Measurements from ENCODE around the gene ALDH2. TPM values are rescaled to one million over a fixed set of nuclear protein-coding genes. Genes with fewer than 3 reads are reported as not detected.
"Not testable (repeated sequence)": the region's sequence is repeated elsewhere in the genome, so short reads cannot be mapped to it uniquely, and the experiment has no call there.

ALDH2 gene
- total RNA-seq (1 to 10 TPM; 1.2 to 1.4 TPM), polyA plus RNA-seq (0.45 TPM)

DNA sequence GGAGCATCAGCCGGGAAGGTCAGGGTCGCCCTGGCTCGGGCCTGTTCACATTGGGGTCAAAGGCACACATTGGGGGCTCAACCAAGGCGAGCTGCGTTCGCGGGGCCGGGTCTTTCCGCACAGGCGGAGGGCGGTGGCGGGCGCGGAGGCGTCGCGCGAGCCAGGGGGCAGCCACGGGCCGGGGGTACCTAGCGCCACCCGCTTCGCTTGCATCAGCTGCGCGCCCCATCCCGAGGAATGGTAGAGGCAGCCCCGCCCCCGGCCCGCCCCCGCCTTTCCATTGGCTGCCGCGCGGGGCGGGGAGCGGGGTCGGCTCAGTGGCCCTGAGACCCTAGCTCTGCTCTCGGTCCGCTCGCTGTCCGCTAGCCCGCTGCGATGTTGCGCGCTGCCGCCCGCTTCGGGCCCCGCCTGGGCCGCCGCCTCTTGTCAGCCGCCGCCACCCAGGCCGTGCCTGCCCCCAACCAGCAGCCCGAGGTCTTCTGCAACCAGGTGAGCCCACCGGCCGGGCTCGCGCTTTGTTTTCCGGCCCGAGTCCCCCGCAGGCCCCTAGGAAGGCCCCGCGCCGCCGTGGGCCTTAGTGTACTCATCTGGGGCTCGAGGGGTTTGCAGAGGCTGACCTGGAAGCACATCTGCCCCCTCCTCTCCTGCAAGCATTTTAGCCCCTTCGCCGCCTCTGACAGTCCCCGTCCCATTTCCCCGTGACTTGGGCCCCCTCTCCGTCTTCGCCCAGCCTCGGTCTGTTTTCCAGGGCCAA, at the start of gene ALDH2:
ALDH2 (plus strand) TSS at position 326 of the 754 bp plus-strand sequence; CDS start at position 376, 50 bp downstream.
- peak in 3 of 5 donors; percentile 3 to 23 (median 4) for DNase-seq
- no peaks in the 10 kb centered on the region for H3K9me3 ChIP-seq (ENCODE audit: low read length)
- Mint-ChIP-seq H3K9me3 (peaks cover 0 to 3% (median 0%) of the 10 kb centered on the region in 5 donors), H3K27me3 (peaks cover 29 to 68% of the 10 kb centered on the region in 2 donors), H3K27ac (peak within 1 kb of the TSS in 3 of 8 donors; percentile 48 to 93 (median 69)), H3K4me1 (peaks cover 10 to 17% (median 14%) of the 10 kb centered on the region in 3 donors), H3K4me3 (peak within 1 kb of the TSS; percentile 48 to 80 (median 78)), H3K36me3 (peaks cover 0 to 4% (median 1%) of the 10 kb centered on the region in 3 donors)
- H3K27ac ChIP-seq (ENCODE audit: low read depth, low read length): peak within 1 kb of the TSS; percentile 16
- POLR2A ChIA-PET: no interaction called here
- no peaks in the 10 kb centered on the region for H3K36me3 ChIP-seq (ENCODE audit: insufficient read depth, low read length)
- peaks cover 9% of the 10 kb centered on the region for H3K27me3 ChIP-seq (ENCODE audit: insufficient read depth, low read length, poor library complexity, severe bottlenecking)
- H3K4me3 ChIP-seq (ENCODE audit: low read length): peak within 1 kb of the TSS; percentile 51
- CTCF ChIA-PET: interaction anchor here (0.9 to 1.0 kb wide), 2 partner anchors 13 to 46 kb away, joined by 3 to 4 read pairs; no protein-coding TSS in a partner anchor
- peaks cover 4% of the 10 kb centered on the region for H3K4me1 ChIP-seq (ENCODE audit: insufficient read depth, low read length)

DNA sequence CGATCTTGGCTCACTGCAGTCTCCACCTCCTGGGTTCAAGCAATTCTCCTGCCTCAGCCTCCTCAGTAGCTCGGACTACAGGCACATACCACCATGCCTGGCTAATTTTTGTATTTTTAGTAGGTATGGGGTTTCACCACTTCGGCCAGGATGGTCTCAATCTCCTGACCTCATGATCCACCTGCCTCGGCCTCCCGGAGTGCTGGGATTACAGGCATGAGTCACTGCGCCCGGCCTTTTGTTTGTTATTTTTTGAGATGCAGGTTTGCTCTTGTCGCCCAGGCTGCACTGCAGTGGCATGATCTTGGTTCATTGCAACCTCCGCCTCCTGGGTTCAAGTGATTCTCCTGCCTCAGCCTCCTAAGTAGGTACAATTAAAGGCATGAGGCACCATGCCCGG, 47.4 kb upstream of the ALDH2 start:
- H3K4me3 ChIP-seq (ENCODE audit: low read length); H3K27me3 ChIP-seq (ENCODE audit: insufficient read depth, low read length, poor library complexity, severe bottlenecking); H3K4me1 Mint-ChIP-seq; H3K4me3 Mint-ChIP-seq; H3K4me1 ChIP-seq (ENCODE audit: insufficient read depth, low read length); H3K9me3 ChIP-seq (ENCODE audit: low read length); POLR2A ChIA-PET; H3K9me3 Mint-ChIP-seq; H3K27ac ChIP-seq (ENCODE audit: low read depth, low read length); H3K27ac Mint-ChIP-seq; H3K27me3 Mint-ChIP-seq; DNase-seq; CTCF ChIA-PET: not testable (repeated sequence)
- H3K36me3 Mint-ChIP-seq: peaks cover 0 to 54% (median 15%) of the 10 kb centered on the region in 3 donors
- peaks cover 17% of the 10 kb centered on the region for H3K36me3 ChIP-seq (ENCODE audit: insufficient read depth, low read length)

DNA sequence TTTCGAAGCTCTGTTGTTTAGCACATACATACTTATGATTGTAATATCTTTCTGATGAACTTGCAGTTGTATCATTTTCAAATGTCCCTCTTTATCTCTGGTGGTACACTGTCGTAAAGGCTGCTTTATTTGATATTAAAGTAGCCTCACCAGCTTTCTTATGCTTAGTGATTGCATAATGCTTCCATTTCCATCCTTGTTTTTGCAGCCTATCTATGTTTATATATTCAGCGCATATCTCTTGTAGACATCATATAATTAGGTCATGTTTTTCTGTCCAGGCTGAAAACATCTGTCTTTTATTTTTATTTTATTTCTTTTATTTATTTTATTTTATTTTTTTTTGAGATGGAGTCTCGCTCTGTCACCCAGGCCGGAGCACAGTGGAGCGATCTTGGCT, 46.3 kb upstream of the ALDH2 start:
- no peak overlapping the region for H3K4me3 Mint-ChIP-seq
- H3K27ac Mint-ChIP-seq: peak overlapping the region in 1 of 8 donors; percentile 43
- Histone ChIP-seq H3K36me3 (ENCODE audit: insufficient read depth, low read length) (peaks cover 16% of the 10 kb centered on the region), H3K27ac (ENCODE audit: low read depth, low read length) (no peak overlapping the region), H3K27me3 (ENCODE audit: insufficient read depth, low read length, poor library complexity, severe bottlenecking) (no peaks in the 10 kb centered on the region), H3K4me1 (ENCODE audit: insufficient read depth, low read length) (no peaks in the 10 kb centered on the region), H3K4me3 (ENCODE audit: low read length) (no peak overlapping the region), H3K9me3 (ENCODE audit: low read length) (no peaks in the 10 kb centered on the region)
- H3K36me3 Mint-ChIP-seq: peaks cover 0 to 56% (median 13%) of the 10 kb centered on the region in 3 donors
- DNase-seq: no peak
- H3K27me3 Mint-ChIP-seq: no peaks in the 10 kb centered on the region
- CTCF ChIA-PET: no interaction called here
- no peaks in the 10 kb centered on the region for H3K9me3 Mint-ChIP-seq
- POLR2A ChIA-PET: no interaction called here
- no peaks in the 10 kb centered on the region for H3K4me1 Mint-ChIP-seq

DNA sequence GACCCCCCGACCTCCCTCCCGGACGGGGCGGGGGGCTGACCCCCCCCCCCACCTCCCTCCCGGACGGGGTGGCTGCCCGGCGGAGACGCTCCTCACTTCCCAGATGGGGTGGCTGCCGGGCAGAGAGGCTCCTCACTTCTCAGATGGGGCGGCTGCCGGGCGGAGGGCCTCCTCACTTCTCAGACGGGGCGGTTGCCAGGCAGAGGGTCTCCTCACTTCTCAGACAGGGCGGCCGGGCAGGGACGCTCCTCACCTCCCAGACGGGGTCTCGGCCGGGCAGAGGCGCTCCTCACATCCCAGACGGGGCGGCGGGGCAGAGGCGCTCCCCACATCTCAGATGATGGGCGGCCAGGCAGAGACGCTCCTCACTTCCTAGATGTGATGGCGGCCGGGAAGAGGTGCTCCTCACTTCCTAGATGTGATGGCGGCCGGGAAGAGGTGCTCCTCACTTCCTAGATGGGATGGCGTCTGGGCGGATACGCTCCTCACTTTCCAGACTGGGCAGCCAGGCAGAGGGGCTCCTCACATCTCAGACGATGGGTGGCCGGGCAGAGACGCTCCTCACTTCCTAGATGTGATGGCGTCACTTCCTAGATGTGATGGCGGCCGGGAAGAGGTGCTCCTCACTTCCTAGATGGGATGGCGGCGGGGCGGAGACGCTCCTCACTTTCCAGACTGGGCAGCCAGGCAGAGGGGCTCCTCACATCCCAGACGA, 42.9 kb upstream of the ALDH2 start:
- H3K9me3 ChIP-seq (ENCODE audit: low read length); H3K4me1 ChIP-seq (ENCODE audit: insufficient read depth, low read length); POLR2A ChIA-PET; H3K4me3 ChIP-seq (ENCODE audit: low read length); H3K27me3 ChIP-seq (ENCODE audit: insufficient read depth, low read length, poor library complexity, severe bottlenecking); H3K9me3 Mint-ChIP-seq; CTCF ChIA-PET; H3K27ac ChIP-seq (ENCODE audit: low read depth, low read length); H3K4me3 Mint-ChIP-seq; DNase-seq; H3K4me1 Mint-ChIP-seq; H3K27me3 Mint-ChIP-seq: not testable (repeated sequence)
- Mint-ChIP-seq H3K27ac (peak overlapping the region in 1 of 8 donors; percentile 54), H3K36me3 (peaks cover under 1 to 50% (median 15%) of the 10 kb centered on the region in 3 donors)
- peaks cover 12% of the 10 kb centered on the region for H3K36me3 ChIP-seq (ENCODE audit: insufficient read depth, low read length)

DNA sequence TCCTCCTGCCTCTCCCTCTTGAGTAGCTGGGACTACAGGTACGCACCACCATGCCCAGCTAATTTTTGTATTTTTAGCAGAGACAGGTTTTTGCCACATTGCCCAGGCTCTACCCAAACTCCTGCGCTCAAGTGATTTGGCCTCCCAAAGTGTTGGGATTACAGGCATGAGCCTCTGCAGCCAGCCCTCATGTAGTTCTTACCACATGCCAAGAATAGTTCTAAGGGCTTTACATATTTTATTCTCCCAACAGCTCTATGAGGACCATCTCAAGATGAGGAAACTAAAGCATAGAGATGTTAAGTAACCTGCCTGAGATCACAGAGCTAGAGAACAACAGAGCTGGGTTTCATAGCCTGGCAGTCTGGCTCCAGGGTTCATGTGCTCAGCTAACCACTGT, 37.9 kb upstream of the ALDH2 start:
- Mint-ChIP-seq H3K4me3 (no peak overlapping the region), H3K27me3 (no peaks in the 10 kb centered on the region), H3K9me3 (no peaks in the 10 kb centered on the region), H3K36me3 (peaks cover 3 to 71% (median 21%) of the 10 kb centered on the region in 3 donors), H3K4me1 (no peaks in the 10 kb centered on the region), H3K27ac (no peak overlapping the region)
- no peak overlapping the region for H3K27ac ChIP-seq (ENCODE audit: low read depth, low read length)
- DNase-seq: no peak
- ChIA-PET CTCF (no interaction called here), POLR2A (no interaction called here)
- H3K36me3 ChIP-seq (ENCODE audit: insufficient read depth, low read length): peaks cover 8% of the 10 kb centered on the region
- no peaks in the 10 kb centered on the region for H3K27me3 ChIP-seq (ENCODE audit: insufficient read depth, low read length, poor library complexity, severe bottlenecking)
- no peak overlapping the region for H3K4me3 ChIP-seq (ENCODE audit: low read length)
- no peaks in the 10 kb centered on the region for H3K4me1 ChIP-seq (ENCODE audit: insufficient read depth, low read length)
- H3K9me3 ChIP-seq (ENCODE audit: low read length): no peaks in the 10 kb centered on the region

DNA sequence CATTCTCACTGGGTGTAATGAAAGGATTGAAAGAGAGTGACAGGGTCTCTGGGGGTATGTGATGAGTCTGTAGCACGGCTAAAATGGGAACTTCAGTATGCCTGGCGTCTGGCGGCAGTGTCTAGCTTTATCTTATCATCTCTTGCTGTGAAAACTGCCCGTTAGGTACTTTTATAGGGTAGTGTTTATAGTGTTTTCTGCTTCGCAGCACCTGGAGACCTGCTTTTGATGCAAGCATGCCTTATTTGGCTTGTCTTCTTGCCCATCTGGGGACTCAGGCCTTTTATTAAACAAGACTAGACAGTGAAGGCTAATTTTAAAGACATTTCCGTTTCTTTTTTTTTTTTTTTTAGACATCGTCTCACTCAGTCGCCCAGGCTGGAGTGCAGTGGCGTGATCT, 36.3 kb upstream of the ALDH2 start:
- peaks cover 4% of the 10 kb centered on the region for H3K36me3 ChIP-seq (ENCODE audit: insufficient read depth, low read length)
- no peaks in the 10 kb centered on the region for H3K4me1 Mint-ChIP-seq
- ChIA-PET POLR2A (no interaction called here), CTCF (no interaction called here)
- H3K9me3 ChIP-seq (ENCODE audit: low read length): no peaks in the 10 kb centered on the region
- H3K4me3 Mint-ChIP-seq: no peak overlapping the region
- peaks cover 3 to 71% (median 24%) of the 10 kb centered on the region in 3 donors for H3K36me3 Mint-ChIP-seq
- H3K27me3 Mint-ChIP-seq: no peaks in the 10 kb centered on the region
- H3K27ac ChIP-seq (ENCODE audit: low read depth, low read length): no peak overlapping the region
- no peak overlapping the region for H3K4me3 ChIP-seq (ENCODE audit: low read length)
- H3K9me3 Mint-ChIP-seq: no peaks in the 10 kb centered on the region
- no peaks in the 10 kb centered on the region for H3K4me1 ChIP-seq (ENCODE audit: insufficient read depth, low read length)
- no peak for DNase-seq
- no peak overlapping the region for H3K27ac Mint-ChIP-seq
- no peaks in the 10 kb centered on the region for H3K27me3 ChIP-seq (ENCODE audit: insufficient read depth, low read length, poor library complexity, severe bottlenecking)

DNA sequence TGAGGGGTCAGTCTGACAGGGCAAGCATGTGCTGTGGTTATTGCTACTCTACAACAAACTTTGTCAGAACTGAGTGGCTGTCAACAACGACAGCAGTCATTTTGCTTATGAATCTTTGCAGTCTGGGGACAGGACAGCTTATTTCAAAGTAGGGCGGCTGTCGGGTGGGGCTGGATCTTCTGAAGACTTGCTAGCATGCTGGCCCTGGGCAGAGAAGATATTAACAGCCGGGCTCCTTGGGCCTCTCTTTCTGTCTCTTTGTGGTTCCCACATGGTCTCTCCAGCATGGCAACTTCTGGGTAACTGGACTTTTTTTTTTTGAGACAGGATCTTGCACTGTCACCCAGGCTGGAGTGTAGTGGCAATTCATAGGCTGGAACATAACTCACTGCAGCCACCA, 33.9 kb upstream of the ALDH2 start:
- no peaks in the 10 kb centered on the region for H3K4me1 ChIP-seq (ENCODE audit: insufficient read depth, low read length)
- H3K9me3 Mint-ChIP-seq: no peaks in the 10 kb centered on the region
- peaks cover 4% of the 10 kb centered on the region for H3K36me3 ChIP-seq (ENCODE audit: insufficient read depth, low read length)
- no peak overlapping the region for H3K27ac ChIP-seq (ENCODE audit: low read depth, low read length)
- H3K4me3 Mint-ChIP-seq: no peak overlapping the region
- H3K4me1 Mint-ChIP-seq: no peaks in the 10 kb centered on the region
- H3K4me3 ChIP-seq (ENCODE audit: low read length): no peak overlapping the region
- ChIA-PET POLR2A (no interaction called here), CTCF (no interaction called here)
- no peaks in the 10 kb centered on the region for H3K9me3 ChIP-seq (ENCODE audit: low read length)
- H3K27me3 Mint-ChIP-seq: no peaks in the 10 kb centered on the region
- no peak for DNase-seq
- no peaks in the 10 kb centered on the region for H3K27me3 ChIP-seq (ENCODE audit: insufficient read depth, low read length, poor library complexity, severe bottlenecking)
- peaks cover 7 to 74% (median 26%) of the 10 kb centered on the region in 3 donors for H3K36me3 Mint-ChIP-seq
- no peak overlapping the region for H3K27ac Mint-ChIP-seq

DNA sequence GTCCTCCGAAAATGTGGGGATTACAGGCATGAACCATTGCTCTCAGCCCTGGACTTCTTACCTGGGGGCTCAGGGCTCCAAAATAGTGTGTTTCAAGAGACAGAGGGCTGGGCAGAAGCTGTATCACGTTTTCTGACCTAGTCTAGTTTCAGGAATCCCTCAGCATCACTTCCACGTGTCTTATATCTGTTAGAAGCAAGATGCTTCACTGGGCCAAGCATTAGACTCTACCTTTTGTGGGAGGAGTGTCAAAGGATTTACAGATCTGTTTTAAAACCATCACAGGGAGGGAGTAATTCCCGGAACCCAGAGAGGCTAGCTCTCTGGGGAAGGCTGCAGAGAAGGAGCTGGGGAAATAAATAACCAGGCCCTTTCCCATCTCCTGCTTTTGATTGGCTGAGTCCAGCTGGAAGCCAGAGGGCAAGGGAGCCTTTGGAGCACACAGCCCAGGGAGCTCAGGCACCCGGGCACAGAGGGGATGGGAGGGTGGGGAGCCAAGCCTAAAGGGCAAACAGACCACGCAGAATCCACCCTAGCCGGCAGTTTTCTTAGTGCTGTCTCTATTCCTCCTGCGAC, 33.3 kb upstream of the ALDH2 start:
- Mint-ChIP-seq H3K4me1 (no peaks in the 10 kb centered on the region), H3K9me3 (no peaks in the 10 kb centered on the region), H3K27ac (peak overlapping the region in 2 of 8 donors; percentile 57 to 92), H3K36me3 (peaks cover 7 to 70% (median 21%) of the 10 kb centered on the region in 3 donors), H3K27me3 (no peaks in the 10 kb centered on the region), H3K4me3 (no peak overlapping the region)
- no peaks in the 10 kb centered on the region for H3K4me1 ChIP-seq (ENCODE audit: insufficient read depth, low read length)
- no peak for DNase-seq
- H3K36me3 ChIP-seq (ENCODE audit: insufficient read depth, low read length): peaks cover 4% of the 10 kb centered on the region
- H3K4me3 ChIP-seq (ENCODE audit: low read length): no peak overlapping the region
- no peaks in the 10 kb centered on the region for H3K27me3 ChIP-seq (ENCODE audit: insufficient read depth, low read length, poor library complexity, severe bottlenecking)
- ChIA-PET CTCF (no interaction called here), POLR2A (no interaction called here)
- no peak overlapping the region for H3K27ac ChIP-seq (ENCODE audit: low read depth, low read length)
- no peaks in the 10 kb centered on the region for H3K9me3 ChIP-seq (ENCODE audit: low read length)

Measured in CD8-positive, alpha-beta memory T cell (primary cell).